Natural killer cell (primary cell): ENCODE results near the gene MPHOSPH8. TPM values are rescaled to one million over a fixed set of nuclear protein-coding genes. Genes with fewer than 3 reads are reported as not detected.

ENCODE experiments used
- ATAC-seq, 3 donors: fragments of 150-1000 bp in 2 of 3; fragments of 200-7000 bp in 1 of 3; cut with Tn5 transposase; 1 replicate in 1 of 3; 2 replicates in 2 of 3; pipeline ENCODE4 v1.10.0; 2021; ENCODE audit warnings: mild to moderate bottlenecking in 2 of 3, moderate library complexity in 2 of 3
- DNase-seq, 2 donors: peaks; one replicate each; pipeline versions ENCODE4 v3.0.0 to v3.0.0-alpha.2; 2013 to 2021; ENCODE audit warnings: mixed read lengths in 1 of 2
- H3K27ac ChIP-seq: one replicate; pipeline ENCODE4 v1.5.1; 2013; ENCODE audit warnings: mild to moderate bottlenecking, low read length
- H3K27me3 ChIP-seq: one replicate; pipeline ENCODE4 v1.6.1; 2013; ENCODE audit warnings: low read length; ENCODE audit not compliant: control insufficient read depth, insufficient read depth
- H3K36me3 ChIP-seq: one replicate; pipeline ENCODE4 v1.6.1; 2013; ENCODE audit warnings: low read length; ENCODE audit not compliant: control insufficient read depth, insufficient read depth
- H3K4me1 ChIP-seq: one replicate; pipeline ENCODE4 v1.6.1; 2013; ENCODE audit warnings: low read length; ENCODE audit not compliant: control insufficient read depth, insufficient read depth
- H3K4me3 ChIP-seq: one replicate; pipeline ENCODE4 v1.5.1; 2013; ENCODE audit warnings: low read length
- H3K9me3 ChIP-seq: one replicate; pipeline ENCODE4 v1.6.1; 2013; ENCODE audit warnings: low read length; ENCODE audit not compliant: control insufficient read depth, insufficient read depth
- H3K27ac Mint-ChIP-seq, 2 donors: one replicate each; pipeline ENCODE4 v1.8.0; 2022; ENCODE audit warnings: mild to moderate bottlenecking in 2 of 2, mixed read lengths in 2 of 2, moderate library complexity in 1 of 2
- H3K27me3 Mint-ChIP-seq, 2 donors: one replicate each; pipeline ENCODE4 v1.8.0; 2022; ENCODE audit warnings: low read depth in 2 of 2, mixed read lengths in 2 of 2
- H3K36me3 Mint-ChIP-seq: one replicate; pipeline ENCODE4 v1.8.0; 2022; ENCODE audit warnings: mixed read lengths
- H3K4me1 Mint-ChIP-seq, 2 donors: one replicate each; pipeline ENCODE4 v1.8.0; 2022; ENCODE audit warnings: mixed read lengths in 2 of 2
- H3K4me3 Mint-ChIP-seq: one replicate; pipeline ENCODE4 v1.8.0; 2022; ENCODE audit warnings: mild to moderate bottlenecking, moderate library complexity, mixed read lengths
- H3K9me3 Mint-ChIP-seq, 2 donors: one replicate each; pipeline ENCODE4 v1.8.0; 2022; ENCODE audit warnings: mixed read lengths in 2 of 2
- CTCF ChIP-seq: fragments of 200-600 bp; IDR thresholded peaks from one replicate; pipeline ENCODE4 v1.8.0; 2022; ENCODE audit warnings: antibody characterized with exemption
- WGBS: methylation state at CpG from one replicate; pipeline ENCODE4 v1.1.7; 2013; ENCODE audit warnings: missing lambda C conversion rate; ENCODE audit not compliant: insufficient coverage; 5-methylcytosine and 5-hydroxymethylcytosine counted together
- intact Hi-C: fragments of 100-400 bp; cut with micrococcal nuclease; formaldehyde crosslinking; loops from one replicate; pipeline ENCODE4 v1.14.2; 2022
- total RNA-seq, 4 donors: library from RNA; stranded (reverse); fragments of 120-200 nt in 1 of 4; gene quantifications; one replicate each; pipeline versions ENCODE4 v1.2.3 to v1.2.4, GENCODE V29; 2013 to 2022

MPHOSPH8 gene
- total RNA-seq, 3 donors from 2014 or later (not counting 1 experiment from before 2014, with no cell fraction given), result 54.2 to 64.7 (median 59.8) TPM

- ATAC-seq (no peak), DNase-seq (no peak)
- no peaks in the 10 kb centered on the region for H3K27me3 ChIP-seq
- H3K36me3 Mint-ChIP-seq, result peaks cover 14% of the 10 kb centered on the region
- no peaks in the 10 kb centered on the region for H3K4me1 ChIP-seq
- no peaks in the 10 kb centered on the region for H3K27me3 Mint-ChIP-seq
- no peak overlapping the region for H3K27ac ChIP-seq
- 98% methylated on average over 10 of the region's 10 CpGs for WGBS
- peaks cover 60% of the 10 kb centered on the region for H3K36me3 ChIP-seq
- no peaks in the 10 kb centered on the region for H3K9me3 Mint-ChIP-seq
- peaks cover 0 to 9% of the 10 kb centered on the region in 2 donors for H3K4me1 Mint-ChIP-seq
- peak overlapping the region; percentile 60 to 67 for H3K27ac Mint-ChIP-seq
- TF ChIP-seq CTCF, result no peak
- H3K4me3 Mint-ChIP-seq, result no peak overlapping the region
- no peaks in the 10 kb centered on the region for H3K9me3 ChIP-seq
- H3K4me3 ChIP-seq, result no peak overlapping the region
- intact Hi-C loops, result no loop called here
Observed at GRCh38 chr13:19674898-19675297, 41.4 kb downstream of the MPHOSPH8 start.

GRCh38 chr13:19676168-19676567 lies 42.7 kb downstream of the MPHOSPH8 start:
- no peak for TF ChIP-seq CTCF
- no peaks in the 10 kb centered on the region for H3K27me3 ChIP-seq
- no peaks in the 10 kb centered on the region for H3K4me1 ChIP-seq
- no peak for ATAC-seq
- no peak overlapping the region for H3K4me3 ChIP-seq
- H3K27ac ChIP-seq, result no peak overlapping the region
- peaks cover 12% of the 10 kb centered on the region for H3K36me3 Mint-ChIP-seq
- no peaks in the 10 kb centered on the region for H3K9me3 ChIP-seq
- H3K9me3 Mint-ChIP-seq, result no peaks in the 10 kb centered on the region
- peaks cover 48% of the 10 kb centered on the region for H3K36me3 ChIP-seq
- intact Hi-C loops, result no loop called here
- H3K27me3 Mint-ChIP-seq, result no peaks in the 10 kb centered on the region
- H3K4me1 Mint-ChIP-seq, result peaks cover 5 to 16% of the 10 kb centered on the region in 2 donors
- peak overlapping the region; percentile 60 to 67 for H3K27ac Mint-ChIP-seq
- no peak for DNase-seq
- WGBS, result 89% methylated on average over 3 of the region's 3 CpGs
- H3K4me3 Mint-ChIP-seq, result no peak overlapping the region

- peak overlapping the region in 1 of 2 donors; percentile 46 for H3K27ac Mint-ChIP-seq
Observed at GRCh38 chr13:19680751-19681150, 47.3 kb downstream of the MPHOSPH8 start.

More at GRCh38 chr13:19680751-19681150, 47.3 kb downstream of the MPHOSPH8 start:
- Mint-ChIP-seq H3K4me3 (no peak overlapping the region), H3K27me3 (no peaks in the 10 kb centered on the region), H3K4me1 (peaks cover 10 to 25% of the 10 kb centered on the region in 2 donors), H3K36me3 (no peaks in the 10 kb centered on the region), H3K9me3 (no peaks in the 10 kb centered on the region)
- no peak for DNase-seq
- H3K27ac ChIP-seq, result no peak overlapping the region
- WGBS, result 97% methylated on average over 7 of the region's 7 CpGs
- H3K4me1 ChIP-seq, result no peaks in the 10 kb centered on the region
- peaks cover 14% of the 10 kb centered on the region for H3K36me3 ChIP-seq
- no peaks in the 10 kb centered on the region for H3K27me3 ChIP-seq
- no peak overlapping the region for H3K4me3 ChIP-seq
- TF ChIP-seq CTCF, result no peak
- ATAC-seq, result no peak
- H3K9me3 ChIP-seq, result no peaks in the 10 kb centered on the region
- intact Hi-C loops, result no loop called here
